Measurements from ENCODE around the gene SLC25A12.
"Not testable (repeated sequence)": the region's sequence is repeated elsewhere in the genome, so short reads cannot be mapped to it uniquely, and the experiment has no call there.

SLC25A12 gene

DNA sequence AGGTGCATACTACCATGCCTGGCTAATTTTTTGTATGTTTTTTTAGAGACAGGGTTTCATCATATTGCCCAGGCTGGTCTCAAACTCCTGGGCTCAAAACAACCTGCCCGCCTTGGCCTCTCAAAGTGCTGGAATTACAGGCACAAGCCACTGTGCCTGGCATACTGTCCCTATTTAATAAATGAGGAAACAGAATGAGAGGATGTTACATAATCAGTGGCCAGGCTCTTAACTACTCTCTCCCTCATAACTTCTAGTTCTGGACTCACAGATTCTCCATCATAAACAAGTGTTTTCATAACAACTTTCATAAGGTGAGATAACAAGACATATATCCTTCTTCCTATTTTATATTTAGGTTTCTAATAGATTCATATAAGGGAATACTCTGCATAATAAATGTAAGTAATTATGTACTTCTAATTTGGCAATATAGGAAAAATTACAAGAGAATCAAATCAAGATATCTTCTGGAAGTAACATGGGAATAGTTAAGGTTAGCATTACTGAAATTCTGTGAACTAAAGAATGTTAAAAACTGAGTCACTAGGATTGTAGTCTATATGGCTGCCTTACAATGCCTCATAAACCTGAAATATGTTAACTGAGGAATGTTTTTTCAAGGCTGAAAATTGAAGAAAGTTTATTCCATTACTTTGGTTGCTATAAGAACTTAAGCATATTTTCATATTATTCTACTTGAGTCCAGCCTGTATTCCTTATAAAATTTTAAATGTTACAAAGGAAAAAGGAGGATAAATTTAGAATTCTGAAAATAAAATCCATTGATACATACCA lies 71.3 kb downstream of the SLC25A12 start:
- no peak for DNase-seq

DNA sequence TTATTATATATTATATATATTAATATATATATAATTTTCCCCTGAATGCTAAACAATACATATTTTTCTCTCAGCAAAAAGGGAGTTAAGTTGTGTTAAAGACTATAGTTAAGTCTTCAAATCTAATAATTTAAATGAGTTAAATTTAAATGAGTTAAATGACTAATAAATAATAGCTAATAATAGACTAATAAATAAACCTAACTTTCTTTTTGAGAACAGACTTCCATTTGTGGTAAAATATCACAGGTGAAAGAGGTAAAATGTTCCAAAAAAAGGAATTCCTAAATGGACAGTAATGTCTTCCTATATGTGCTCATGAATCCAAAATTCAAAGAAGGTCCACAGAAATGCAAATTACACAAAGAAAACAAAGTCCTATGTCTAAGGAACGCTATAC lies 74.6 kb downstream of the SLC25A12 start:
- DNase-seq, result no peak

DNA sequence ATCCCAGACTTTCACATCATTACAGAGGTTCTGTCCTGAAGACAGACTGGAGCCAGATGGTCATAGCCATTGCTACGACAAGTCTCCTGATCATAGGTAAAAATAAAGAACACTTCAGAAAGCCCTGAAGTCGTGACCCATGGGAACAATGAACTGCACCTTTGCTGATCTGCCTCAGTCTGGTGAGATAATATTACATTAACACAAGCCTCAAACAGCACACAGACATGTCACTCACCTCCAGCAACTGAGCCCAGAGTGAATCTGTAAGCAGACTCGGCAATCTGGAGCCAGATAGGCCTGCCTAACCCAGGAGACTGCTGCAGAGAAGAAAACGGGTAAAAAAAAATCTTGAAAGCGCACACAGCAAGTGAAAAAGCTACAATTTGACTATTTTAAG lies 79.2 kb downstream of the SLC25A12 start:
- DNase-seq, result no peak

DNA sequence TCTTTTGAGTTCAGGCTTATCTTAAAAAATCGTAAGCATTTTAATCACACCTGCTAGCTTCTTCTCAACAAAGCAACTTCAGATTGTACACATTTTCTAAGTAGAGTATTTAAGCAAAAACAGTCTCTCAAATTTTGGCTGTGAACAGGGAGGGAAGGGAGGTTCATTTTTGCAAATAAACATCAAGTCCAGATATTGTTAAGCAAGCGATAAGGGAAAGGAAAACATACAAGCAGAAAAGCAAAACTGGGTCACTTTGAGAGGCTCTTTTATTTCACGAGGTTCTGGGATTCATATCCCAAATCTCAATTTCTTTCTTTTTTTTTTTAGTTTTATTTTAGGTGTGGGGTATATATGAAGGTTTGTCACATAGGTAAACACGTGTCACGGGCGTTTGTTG lies 79.9 kb downstream of the SLC25A12 start:
- no peak for DNase-seq

DNA sequence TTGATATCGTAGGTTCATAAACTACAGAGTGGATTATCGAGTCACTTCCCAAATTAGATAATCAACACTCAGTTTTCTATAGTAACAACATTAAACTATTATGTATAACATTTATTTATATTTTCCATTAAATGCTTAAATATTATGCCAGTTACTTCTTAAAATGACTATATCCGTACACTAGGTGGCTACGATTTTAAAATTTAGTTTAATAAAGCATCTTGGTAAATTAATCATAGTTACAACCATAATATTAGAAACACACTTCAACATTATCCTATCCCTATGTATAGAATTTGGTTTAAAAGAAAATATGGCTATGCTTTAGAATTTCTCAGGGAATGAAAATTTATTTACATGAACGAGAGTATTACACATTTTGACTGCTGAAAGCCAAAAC lies 80.3 kb downstream of the SLC25A12 start:
- DNase-seq, result no peak

DNA sequence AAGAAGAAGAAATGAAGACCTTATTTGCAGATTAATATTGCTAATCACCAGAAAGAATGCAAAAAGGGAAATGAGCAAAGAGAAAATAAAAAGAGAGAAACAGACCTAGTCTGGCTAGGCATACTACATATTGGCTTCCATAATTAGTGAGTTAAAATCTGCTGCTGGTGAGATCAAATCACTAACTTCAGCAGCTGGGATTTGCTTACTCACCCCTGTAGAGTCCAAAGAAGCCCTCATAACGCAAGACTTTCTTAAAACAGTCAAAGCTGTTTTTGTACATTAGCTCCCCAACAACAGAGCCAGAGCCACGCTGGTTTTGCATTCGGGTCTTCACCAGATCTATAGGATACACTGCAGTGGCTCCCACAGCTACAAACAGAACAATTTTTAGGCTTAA lies 80.9 kb downstream of the SLC25A12 start:
- DNase-seq, result no peak

DNA sequence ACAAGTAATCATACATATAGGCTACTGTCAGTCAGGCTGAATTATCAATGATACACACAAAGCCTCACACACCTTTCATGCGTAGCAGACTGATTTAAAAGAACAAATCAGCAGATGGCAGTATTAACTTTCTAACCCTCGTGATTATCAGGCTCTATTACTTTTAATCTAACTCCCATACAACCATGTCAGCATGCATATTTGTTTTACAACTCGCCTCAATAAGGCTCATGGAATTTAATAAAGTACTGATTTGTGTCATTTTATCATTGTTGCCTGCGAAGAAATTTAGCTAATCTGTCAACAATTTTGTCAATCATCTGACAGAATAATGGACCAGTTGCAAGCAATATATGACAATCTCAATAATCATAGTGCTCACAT lies 82.8 kb downstream of the SLC25A12 start:
- peak; percentile 33 for DNase-seq

DNA sequence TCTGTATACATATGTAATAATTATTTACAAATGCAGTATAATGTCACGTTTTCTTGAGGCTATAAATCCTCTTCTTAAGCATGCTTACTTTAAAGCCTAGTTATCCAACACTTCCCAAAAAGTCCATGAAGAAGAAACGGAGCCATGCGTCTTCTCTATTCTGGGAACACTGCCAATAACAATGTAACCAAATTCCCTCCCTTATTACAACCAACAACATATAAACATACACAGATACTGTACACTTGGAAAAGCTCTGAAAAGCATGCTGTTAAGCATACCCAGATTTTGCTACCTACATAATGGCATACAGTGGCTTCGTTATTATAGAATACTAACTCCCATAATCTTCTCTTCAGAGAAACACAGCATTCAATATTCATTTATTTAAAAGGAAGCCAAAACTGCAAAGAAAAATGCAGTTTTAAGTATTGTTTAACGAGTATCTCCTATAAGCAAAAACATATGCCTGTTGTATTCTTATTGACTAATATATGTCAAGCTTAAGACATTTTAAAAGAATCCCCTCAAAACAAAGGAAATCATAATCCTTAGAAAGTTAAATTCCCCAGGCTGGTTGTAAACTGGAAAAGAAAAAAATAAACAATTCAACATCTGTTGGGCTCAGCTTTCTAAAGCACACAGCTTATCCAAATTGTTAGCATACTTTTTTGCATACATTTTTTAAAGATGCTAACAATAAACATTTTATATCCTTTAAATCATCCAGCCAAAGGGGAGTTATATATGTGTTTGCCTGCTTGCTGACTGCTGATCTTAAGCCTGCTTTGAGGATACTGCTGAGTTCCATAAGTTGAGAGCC lies 83.4 kb downstream of the SLC25A12 start:
- no peak for DNase-seq

DNA sequence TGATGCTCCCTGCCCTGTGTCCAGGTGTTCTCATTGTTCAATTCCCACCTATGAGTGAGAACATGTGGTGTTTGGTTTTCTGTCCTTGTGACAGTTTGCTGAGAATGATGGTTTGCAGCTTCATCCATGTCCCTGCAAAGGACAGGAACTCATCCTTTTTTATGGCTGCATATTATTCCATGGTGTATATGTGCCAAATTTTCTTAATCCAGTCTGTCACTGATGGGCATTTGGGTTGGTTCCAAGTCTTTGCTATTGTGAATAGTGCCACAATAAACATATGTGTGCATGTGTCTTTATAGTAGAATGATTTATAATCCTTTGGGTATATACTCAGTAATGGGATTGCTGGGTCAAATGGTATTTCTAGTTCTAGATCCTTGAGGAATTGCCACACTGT lies 85.2 kb downstream of the SLC25A12 start:
- not testable (repeated sequence) for DNase-seq

DNA sequence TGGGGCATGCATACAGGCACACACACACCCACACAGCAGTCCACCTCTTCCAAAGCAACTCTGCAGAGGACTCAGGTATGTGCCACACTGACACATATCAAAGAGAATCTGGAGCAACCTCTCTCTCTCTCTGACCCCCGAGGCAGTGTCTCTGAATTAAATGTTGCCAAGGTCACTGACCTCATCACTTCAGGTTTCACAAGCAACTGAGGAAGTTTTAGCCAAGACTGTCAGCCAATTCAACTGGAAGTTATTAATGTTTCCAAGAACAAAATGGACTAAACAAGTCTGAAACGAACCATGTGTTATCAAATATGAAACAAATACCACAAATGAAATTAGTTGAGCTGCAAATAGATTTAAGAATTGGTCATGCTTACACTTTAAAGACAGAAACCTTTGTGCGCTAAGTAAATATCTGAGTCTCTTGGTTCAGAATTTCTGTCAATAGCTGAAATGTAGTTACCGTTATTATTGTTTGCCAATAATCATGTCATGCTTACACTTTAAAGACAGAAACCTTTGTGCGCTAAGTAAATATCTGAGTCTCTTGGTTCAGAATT lies 86.1 kb downstream of the SLC25A12 start:
- DNase-seq, result no peak

DNA sequence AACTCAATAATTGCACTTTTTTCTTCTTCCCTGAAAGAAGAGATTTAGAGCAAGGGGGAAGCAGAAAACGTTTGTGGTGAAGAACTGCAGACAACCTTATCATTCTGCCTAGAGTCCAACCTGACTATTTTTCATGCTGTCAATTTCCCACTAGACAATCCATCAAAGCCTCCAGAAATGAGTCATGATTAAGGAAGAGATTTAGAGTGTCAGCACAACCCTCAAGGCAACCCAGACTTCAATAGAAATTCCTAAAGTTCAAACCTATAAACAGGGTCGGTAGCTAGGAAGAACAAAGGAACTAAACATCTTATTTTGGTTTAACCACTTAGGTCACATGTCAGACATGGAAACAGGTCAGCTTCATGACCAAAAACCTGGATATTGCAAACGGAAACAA lies 86.9 kb downstream of the SLC25A12 start:
- no peak for DNase-seq

DNA sequence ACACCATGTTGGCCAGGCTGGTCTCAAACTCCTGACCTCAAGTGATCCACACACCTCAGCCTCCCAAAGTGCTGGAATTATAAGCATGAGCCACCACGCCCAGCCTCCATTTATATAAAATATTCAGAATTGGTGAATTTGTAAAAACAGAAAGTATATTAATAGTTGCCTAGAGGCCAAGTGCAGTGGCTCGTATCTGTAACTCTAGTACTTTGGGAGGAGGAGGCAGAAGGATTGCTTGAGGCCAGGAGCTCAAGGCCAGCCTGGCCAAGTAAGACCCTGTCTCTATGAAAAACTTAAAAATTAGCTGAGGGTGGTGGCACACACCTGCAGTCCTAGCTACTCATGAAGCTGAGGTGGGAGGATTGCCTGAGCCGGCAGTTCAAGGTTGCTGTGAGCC lies 89.6 kb downstream of the SLC25A12 start:
- no peak for DNase-seq

DNA sequence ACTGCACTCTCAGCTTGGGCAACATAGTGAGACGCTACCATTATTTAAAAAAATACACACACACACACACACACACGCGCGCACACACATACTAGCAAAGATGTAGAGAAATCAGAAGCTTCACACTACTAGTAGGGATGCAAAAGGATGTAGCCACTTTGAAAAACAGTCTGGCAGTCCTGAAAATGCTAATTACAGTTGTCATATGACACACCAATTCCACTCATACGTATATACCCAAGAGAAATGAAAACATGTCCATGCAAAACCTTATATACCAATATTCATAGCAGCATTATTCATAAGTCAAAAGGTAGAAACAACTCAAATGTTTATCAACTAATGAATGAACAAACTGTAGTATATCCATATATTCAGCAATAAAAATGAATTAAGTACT lies 90.3 kb downstream of the SLC25A12 start:
- DNase-seq, result no peak

DNA sequence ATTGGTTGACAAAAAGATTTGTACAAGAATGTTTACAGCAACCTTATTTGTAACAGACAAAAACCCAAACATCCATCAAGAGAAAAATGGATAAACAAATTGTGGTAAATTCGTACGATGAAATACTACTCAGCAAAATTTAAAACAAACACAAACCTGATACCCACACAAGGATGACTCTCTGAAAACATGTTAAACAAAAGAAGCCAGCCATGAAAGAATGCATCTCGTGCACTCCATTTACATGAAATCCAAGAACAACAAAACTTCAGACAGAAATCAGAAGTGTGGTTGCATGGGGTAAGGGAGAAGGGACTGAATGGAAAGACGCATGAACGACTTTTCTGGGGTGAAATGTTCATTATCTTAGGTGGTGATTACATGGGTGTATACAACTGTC lies 93.4 kb downstream of the SLC25A12 start:
- DNase-seq, result no peak

DNA sequence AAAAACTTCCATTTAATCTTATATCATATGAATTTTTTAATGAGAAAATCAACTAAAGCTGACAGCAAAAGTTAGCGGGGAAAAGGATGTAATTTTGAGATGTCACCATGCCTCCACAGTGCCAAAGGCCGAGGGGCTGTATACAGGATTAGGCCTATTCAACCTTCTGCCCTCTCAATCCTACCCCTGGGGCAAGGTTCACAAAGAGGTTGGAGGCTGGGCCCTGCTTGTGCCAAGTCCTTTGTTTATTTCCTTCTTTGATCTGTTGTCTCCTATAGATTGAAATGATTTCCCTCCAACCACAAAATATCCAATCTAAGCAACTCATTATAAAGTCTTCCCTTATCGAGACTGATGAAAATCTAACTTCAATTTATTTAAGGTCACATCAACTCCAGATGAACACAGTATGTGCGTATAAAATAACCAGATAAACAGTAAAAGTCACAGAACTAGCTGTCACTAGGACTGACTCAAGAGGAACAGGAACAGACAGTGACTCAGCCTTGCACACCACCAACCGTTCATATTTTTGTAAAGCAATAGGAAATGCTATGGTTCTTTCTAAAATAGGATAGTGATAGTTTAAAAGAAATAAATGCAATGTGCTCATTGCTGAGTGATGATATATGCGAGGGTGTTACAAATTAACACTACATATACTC lies 95.8 kb downstream of the SLC25A12 start:
- DNase-seq, result no peak

DNA sequence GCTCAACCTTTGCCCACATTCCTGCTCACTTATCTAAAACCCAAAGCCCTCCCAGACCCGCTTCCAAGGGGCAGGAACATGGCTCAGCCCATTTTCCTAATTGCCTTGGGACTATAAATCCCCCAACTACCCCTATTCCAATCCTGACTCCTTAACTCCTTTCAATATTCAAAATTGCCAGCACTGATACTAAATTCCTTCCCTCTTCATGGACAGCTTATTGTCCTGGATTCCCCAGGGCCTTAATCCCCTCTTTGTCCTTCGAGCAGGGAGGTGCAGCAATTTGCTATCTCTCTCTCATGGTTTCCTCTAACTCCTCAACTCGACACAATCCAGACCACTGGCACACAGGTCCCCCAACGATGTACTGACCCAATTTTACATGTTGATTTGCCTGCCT lies 99.1 kb downstream of the SLC25A12 start:
- DNase-seq, result no peak

DNA sequence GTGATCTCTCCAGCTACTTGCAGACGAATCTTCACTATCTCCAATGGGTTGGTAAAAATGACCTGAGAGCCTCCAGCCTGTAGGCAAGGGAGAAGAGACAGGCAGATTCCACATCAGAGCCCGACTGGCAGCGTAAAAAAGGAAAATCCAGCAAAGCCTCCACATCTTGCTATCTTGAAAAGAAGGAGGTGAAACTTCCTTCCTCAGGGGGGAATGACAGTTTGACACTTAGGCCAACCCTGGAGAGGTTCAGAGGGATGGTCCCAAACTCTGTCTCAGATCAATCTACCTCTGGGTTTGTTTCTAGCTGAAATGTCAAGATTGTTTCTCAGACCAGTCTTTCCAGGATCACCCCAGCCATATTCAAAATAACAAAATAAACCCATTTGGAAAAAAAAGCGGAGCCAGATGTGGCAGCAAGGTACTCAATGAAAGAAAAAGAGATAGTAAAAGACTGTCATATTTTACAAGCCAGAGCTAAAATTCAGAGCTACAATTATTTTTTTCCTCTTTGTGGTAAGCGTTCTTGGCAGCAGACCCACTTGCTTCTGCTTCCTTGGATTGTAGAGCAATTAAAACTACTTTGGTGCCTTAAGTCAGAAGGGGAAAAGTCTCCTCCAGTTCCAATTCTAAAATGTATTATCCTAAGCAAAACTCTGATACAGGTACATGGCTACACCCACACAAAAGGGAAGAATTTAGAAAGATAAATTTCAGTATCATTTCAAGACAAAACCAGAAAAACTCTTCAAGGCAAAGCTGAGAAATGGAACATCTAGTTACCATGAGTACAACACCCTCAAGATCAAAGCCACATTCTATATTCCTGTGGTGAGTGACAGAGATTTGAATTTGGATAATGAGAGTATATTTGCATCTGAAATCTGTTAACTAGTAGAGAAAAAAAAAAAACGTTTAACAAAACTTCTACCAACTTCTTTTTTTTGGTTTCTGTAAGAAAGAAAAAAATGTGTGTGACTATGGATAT lies 100.1 kb downstream of the SLC25A12 start:
- no peak for DNase-seq

DNA sequence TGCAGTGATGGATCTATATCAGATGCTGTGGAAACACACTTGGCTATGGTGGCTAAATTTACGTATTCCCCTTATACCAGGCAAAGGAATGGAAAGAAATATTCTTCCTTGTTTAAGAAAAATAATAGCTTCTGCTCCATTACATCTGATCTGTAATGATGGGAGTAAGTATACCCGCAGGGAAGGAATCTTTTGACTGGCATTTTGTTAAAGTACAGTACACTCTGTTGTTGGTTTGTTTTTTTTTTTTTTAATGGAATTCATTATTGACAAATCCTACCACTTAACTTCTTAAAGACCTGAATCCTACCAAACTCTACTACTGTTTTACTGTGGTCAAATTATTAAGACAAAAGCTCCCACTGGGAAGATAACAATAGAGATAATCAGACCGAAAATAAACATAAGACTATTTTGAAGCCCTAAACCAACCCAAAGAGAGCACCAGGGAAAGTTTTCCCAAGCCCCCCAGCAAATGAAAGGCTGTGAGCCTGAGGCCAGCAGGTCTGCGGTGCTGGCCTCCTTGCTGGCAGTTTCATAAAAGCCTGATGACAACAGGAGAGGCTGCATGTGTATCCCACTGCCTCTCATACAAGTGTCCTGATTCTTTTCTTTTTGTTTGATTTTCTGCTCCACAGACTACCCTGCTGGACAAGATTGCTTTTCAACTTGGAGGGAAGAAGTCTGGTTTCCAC lies 101.0 kb downstream of the SLC25A12 start:
- no peak for DNase-seq

DNA sequence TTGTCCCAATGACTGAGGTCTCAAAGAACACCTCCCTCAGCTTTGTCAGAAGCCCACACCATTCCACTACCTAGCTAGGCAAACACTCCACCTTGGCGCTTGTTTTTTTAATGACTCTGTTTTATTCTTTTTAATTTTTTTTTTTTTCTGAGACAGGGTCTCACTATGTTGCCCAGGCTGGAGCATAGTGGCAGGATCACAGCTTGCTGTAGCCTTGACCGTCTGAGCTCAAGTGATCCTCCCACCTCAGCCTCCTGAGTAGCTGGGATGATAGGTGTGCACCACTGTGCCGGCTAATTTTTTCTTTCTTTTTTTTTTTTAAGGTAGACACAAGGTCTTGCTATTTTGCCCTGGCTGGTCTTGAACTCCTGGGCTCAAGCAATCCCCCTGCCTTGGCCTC lies 101.9 kb downstream of the SLC25A12 start:
- no peak for DNase-seq

DNA sequence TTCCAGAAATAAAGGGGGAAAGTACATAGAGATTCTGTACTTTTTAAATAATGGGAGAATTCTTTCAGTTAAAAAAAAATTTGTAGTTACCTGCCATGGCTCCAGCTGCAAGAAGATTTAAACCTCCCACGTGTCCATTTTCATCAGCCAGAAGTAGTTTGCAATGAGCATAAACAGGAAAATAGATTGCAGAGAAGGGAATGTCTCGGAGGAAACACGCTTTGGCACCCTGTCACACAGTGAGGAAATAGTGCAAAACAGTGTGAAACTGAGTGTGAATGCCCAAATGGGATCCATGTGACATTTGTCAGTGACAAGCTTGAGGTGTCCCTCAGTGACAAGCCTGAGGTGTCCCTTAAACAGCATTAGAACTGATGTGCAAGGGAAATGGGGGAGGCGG lies 102.7 kb downstream of the SLC25A12 start:
- no peak for DNase-seq

DNA sequence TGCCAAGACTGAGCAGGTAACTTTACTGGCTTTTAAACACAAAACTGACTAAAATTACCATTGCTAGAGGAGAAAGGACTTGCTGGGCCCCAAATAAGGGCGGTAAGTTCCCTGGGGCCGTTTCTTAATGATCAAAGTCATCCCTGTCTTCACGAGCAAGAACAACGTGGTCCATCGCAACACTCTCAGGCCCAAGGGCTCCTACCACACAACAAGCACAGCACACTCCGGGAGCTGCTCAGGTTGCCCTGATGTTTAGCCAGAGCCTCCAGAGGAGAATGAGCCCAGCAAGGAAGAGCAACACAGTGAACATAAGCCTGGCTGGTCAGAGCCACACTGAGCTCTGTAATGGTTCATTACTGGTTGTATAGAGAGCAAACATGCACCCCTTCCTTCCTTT lies 104.1 kb downstream of the SLC25A12 start:
- DNase-seq, result no peak

Measured in CD4-positive, alpha-beta T cell treated with Interleukin-17A for 1 hour (primary cell).